Suprapubic skin (tissue), 4 donors: Measurements from ENCODE around the gene TMEM131L. TPM values are rescaled to one million over a fixed set of nuclear protein-coding genes. Genes with fewer than 3 reads are reported as not detected.

Experiments used
- DNase-seq, 2 donors: peaks; one replicate each; pipeline ENCODE4 v3.0.0-alpha.2; 2019; ENCODE audit warnings: low spot score in 2 of 2
- H3K27ac ChIP-seq: fragments of 200-600 bp; sonication (generic); one replicate; pipeline ENCODE4 v1.5.1; 2019
- H3K27me3 ChIP-seq: fragments of 200-600 bp; sonication (generic); one replicate; pipeline ENCODE4 v1.5.1; 2019
- H3K36me3 ChIP-seq: fragments of 200-600 bp; sonication (generic); one replicate; pipeline ENCODE4 v1.5.1; 2019
- H3K4me1 ChIP-seq: fragments of 200-600 bp; sonication (generic); one replicate; pipeline ENCODE4 v1.5.1; 2019
- H3K4me3 ChIP-seq: fragments of 200-600 bp; sonication (generic); one replicate; pipeline ENCODE4 v1.5.1; 2019; ENCODE audit warnings: mild to moderate bottlenecking
- H3K9me3 ChIP-seq: fragments of 200-600 bp; sonication (generic); one replicate; pipeline ENCODE4 v1.5.1; 2019
- CTCF ChIP-seq, 2 donors: fragments of 200-600 bp in 1 of 2; fragments of 450-650 bp in 1 of 2; sonication (generic) in 1 of 2; IDR thresholded peaks; one replicate each; pipeline ENCODE4 v1.5.1; 2016 to 2019; ENCODE audit warnings: antibody characterized with exemption in 2 of 2, mild to moderate bottlenecking in 1 of 2, moderate library complexity in 1 of 2
- EP300 ChIP-seq: sonication (generic); formaldehyde crosslinking; IDR thresholded peaks from one replicate; pipeline ENCODE4 v1.6.1; 2017; ENCODE audit warnings: antibody characterized with exemption
- POLR2A ChIP-seq, 2 donors: fragments of 450-650 bp; IDR thresholded peaks; one replicate each; pipeline ENCODE4 v1.6.1; 2017; ENCODE audit warnings: antibody characterized with exemption in 2 of 2, mild to moderate bottlenecking in 2 of 2, moderate library complexity in 2 of 2
- POLR2AphosphoS5 ChIP-seq, 3 donors: sonication (generic); formaldehyde crosslinking; IDR thresholded peaks; one replicate each; pipeline ENCODE4 v1.6.1; 2017; ENCODE audit warnings: antibody characterized with exemption in 3 of 3
- WGBS: methylation state at CpG from one replicate; pipeline ENCODE4 v1.1.5; 2018; 5-methylcytosine and 5-hydroxymethylcytosine counted together
- total RNA-seq, 4 donors: library from RNA; depleted of rRNA; stranded (reverse); fragments of >200 nt; gene quantifications; one replicate each; pipeline ENCODE4 v1.1.0, GENCODE V29; 2016

TMEM131L gene
- total RNA-seq, 4 donors from 2014 or later = 13.5 to 25.0 (median 17.2) TPM

GRCh38 chr4:153520227-153520626 is 54.1 kb downstream of the TMEM131L start:
- 96% methylated on average over 4 of the region's 4 CpGs for WGBS
- DNase-seq = no peak
- Histone ChIP-seq H3K9me3 (no peaks in the 10 kb centered on the region), H3K4me1 (peaks cover 22% of the 10 kb centered on the region), H3K4me3 (no peak overlapping the region), H3K27ac (no peak overlapping the region), H3K36me3 (no peaks in the 10 kb centered on the region), H3K27me3 (no peaks in the 10 kb centered on the region)
- no peak for TF ChIP-seq EP300
- TF ChIP-seq POLR2A (IDR thresholded peaks at IDR 0.05) = no peak
- TF ChIP-seq CTCF (IDR thresholded peaks at IDR 0.05) = no peak
- no peak for TF ChIP-seq POLR2AphosphoS5 (IDR thresholded peaks at IDR 0.05)

GRCh38 chr4:153520801-153521329 is 54.7 kb downstream of the TMEM131L start:
- Histone ChIP-seq H3K4me1 (peaks cover 22% of the 10 kb centered on the region), H3K27ac (no peak overlapping the region)
- WGBS = 84% methylated on average over 8 of the region's 8 CpGs

GRCh38 chr4:153521478-153521877 is 55.3 kb downstream of the TMEM131L start:
- 96% methylated on average over 10 of the region's 10 CpGs for WGBS
- no peak overlapping the region for H3K27ac ChIP-seq
- no peaks in the 10 kb centered on the region for H3K36me3 ChIP-seq
- TF ChIP-seq POLR2A (IDR thresholded peaks at IDR 0.05) (no peak), POLR2AphosphoS5 (IDR thresholded peaks at IDR 0.05) (no peak), EP300 (no peak), CTCF (IDR thresholded peaks at IDR 0.05) (no peak)
- H3K9me3 ChIP-seq = no peaks in the 10 kb centered on the region
- H3K27me3 ChIP-seq = no peaks in the 10 kb centered on the region
- DNase-seq = no peak
- no peak overlapping the region for H3K4me3 ChIP-seq
- H3K4me1 ChIP-seq = peaks cover 22% of the 10 kb centered on the region

More at GRCh38 chr4:153520801-153521329, 54.7 kb downstream of the TMEM131L start:
- Histone ChIP-seq H3K9me3 (no peaks in the 10 kb centered on the region), H3K36me3 (no peaks in the 10 kb centered on the region), H3K4me3 (no peak overlapping the region), H3K27me3 (no peaks in the 10 kb centered on the region)
- TF ChIP-seq EP300 (no peak), POLR2A (IDR thresholded peaks at IDR 0.05) (no peak), CTCF (IDR thresholded peaks at IDR 0.05) (no peak)
- DNase-seq = no peak

- H3K27ac ChIP-seq = no peak overlapping the region
- TF ChIP-seq EP300 (no peak), POLR2AphosphoS5 (IDR thresholded peaks at IDR 0.05) (no peak), POLR2A (IDR thresholded peaks at IDR 0.05) (no peak), CTCF (IDR thresholded peaks at IDR 0.05) (no peak)
- H3K4me1 ChIP-seq = peaks cover 22% of the 10 kb centered on the region
- no peak overlapping the region for H3K4me3 ChIP-seq
- 80% methylated on average over 17 of the region's 17 CpGs for WGBS
- no peaks in the 10 kb centered on the region for H3K9me3 ChIP-seq
- H3K36me3 ChIP-seq = no peaks in the 10 kb centered on the region
- no peak for DNase-seq
- H3K27me3 ChIP-seq = no peaks in the 10 kb centered on the region
These were observed 56.0 kb downstream of the TMEM131L start for GRCh38 chr4:153521999-153522801.

GRCh38 chr4:153522802-153523094 is 56.6 kb downstream of the TMEM131L start:
- 81% methylated on average over 1 of the region's 1 CpG for WGBS
- H3K4me3 ChIP-seq = no peak overlapping the region
- H3K27ac ChIP-seq = no peak overlapping the region
- H3K27me3 ChIP-seq = no peaks in the 10 kb centered on the region
- TF ChIP-seq POLR2A (IDR thresholded peaks at IDR 0.05) (no peak), POLR2AphosphoS5 (IDR thresholded peaks at IDR 0.05) (no peak), EP300 (no peak), CTCF (IDR thresholded peaks at IDR 0.05) (no peak)
- no peak for DNase-seq
- no peaks in the 10 kb centered on the region for H3K36me3 ChIP-seq
- peaks cover 22% of the 10 kb centered on the region for H3K4me1 ChIP-seq
- no peaks in the 10 kb centered on the region for H3K9me3 ChIP-seq
